Neural cell (in vitro differentiated cells): Measurements from ENCODE around the gene LINGO1. TPM values are rescaled to one million over a fixed set of nuclear protein-coding genes. Genes with fewer than 3 reads are reported as not detected.

Source experiments
- H2AFZ ChIP-seq: fragments of 200-600, 300-800 bp; sonication (generic), shearing (Covaris generic); 2 replicates; pipeline ENCODE4 v1.6.0; 2014; ENCODE audit warnings: low read depth, mild to moderate bottlenecking, antibody characterized with exemption, low read length, moderate library complexity
- H3F3A ChIP-seq: fragments of 200-600 bp; shearing (Covaris generic); 2 replicates; pipeline ENCODE4 v1.6.1; 2016; ENCODE audit warnings: mild to moderate bottlenecking, moderate library complexity, mixed read lengths, antibody characterized with exemption, low read length; ENCODE audit not compliant: insufficient read depth, poor library complexity, severe bottlenecking
- H3K27ac ChIP-seq: fragments of 200-600, 300-800 bp; sonication (generic), shearing (Covaris generic); 2 replicates; pipeline ENCODE4 v1.5.1; 2014; ENCODE audit warnings: mild to moderate bottlenecking, low read length, moderate library complexity
- H3K27me3 ChIP-seq: fragments of 300-800, 200-600 bp; sonication (generic), shearing (Covaris generic); 2 replicates; pipeline ENCODE4 v1.6.0; 2014; ENCODE audit warnings: mild to moderate bottlenecking, low read depth, low read length, moderate library complexity; ENCODE audit not compliant: insufficient read depth
- H3K36me3 ChIP-seq: fragments of 300-800, 200-600 bp; sonication (generic), shearing (Covaris generic); 2 replicates; pipeline ENCODE4 v1.5.1; 2014; ENCODE audit warnings: mild to moderate bottlenecking, antibody characterized with exemption, low read length, moderate library complexity; ENCODE audit not compliant: insufficient read depth
- H3K4me2 ChIP-seq: fragments of 300-800, 200-600 bp; sonication (generic), shearing (Covaris generic); 2 replicates; pipeline ENCODE4 v1.6.0; 2014; ENCODE audit warnings: mild to moderate bottlenecking, low read length
- H3K4me3 ChIP-seq: fragments of 300-800, 200-600 bp; sonication (generic), shearing (Covaris generic); 2 replicates; pipeline ENCODE4 v1.5.1; 2014; ENCODE audit warnings: mild to moderate bottlenecking, low read length, moderate library complexity
- H3K79me2 ChIP-seq: fragments of 200-600 bp; shearing (Covaris generic); replicated peaks from 2 replicates; pipeline ENCODE4 v1.6.0; 2014; ENCODE audit warnings: mild to moderate bottlenecking, low read length, moderate library complexity; ENCODE audit not compliant: insufficient read depth
- H3K9ac ChIP-seq: fragments of 300-800, 200-600 bp; sonication (generic), shearing (Covaris generic); 2 replicates; pipeline ENCODE4 v1.6.1; 2016; ENCODE audit warnings: mild to moderate bottlenecking, low read length, mixed read lengths
- H3K9me2 ChIP-seq: fragments of 200-600 bp; shearing (Covaris generic); 2 replicates; pipeline ENCODE4 v1.6.1; 2016; ENCODE audit warnings: mild to moderate bottlenecking, low read length, mixed read lengths; ENCODE audit not compliant: insufficient read depth
- H3K9me3 ChIP-seq: fragments of 200-600, 300-800 bp; sonication (generic), shearing (Covaris generic); 2 replicates; pipeline ENCODE4 v1.6.1; 2016; ENCODE audit warnings: mild to moderate bottlenecking, mixed run types, low read length, moderate library complexity, mixed read lengths
- H4K20me1 ChIP-seq: fragments of 200-600 bp; shearing (Covaris generic); 2 replicates; pipeline ENCODE4 v1.6.1; 2016; ENCODE audit warnings: mild to moderate bottlenecking, mixed run types; ENCODE audit not compliant: insufficient read depth
- EP300 ChIP-seq: fragments of 450-650 bp; conservative IDR thresholded peaks from 2 replicates; pipeline ENCODE4 v1.6.1; 2014; ENCODE audit warnings: antibody characterized with exemption, mild to moderate bottlenecking, moderate library complexity; ENCODE audit not compliant: poor library complexity, severe bottlenecking
- EZH2 ChIP-seq: fragments of 200-600, 300-800 bp; shearing (Covaris generic), sonication (generic); IDR thresholded peaks from 2 replicates; pipeline ENCODE4 v1.6.1; 2014; ENCODE audit warnings: antibody characterized with exemption, low read length, borderline replicate concordance, mild to moderate bottlenecking; ENCODE audit not compliant: insufficient read depth, poor library complexity, severe bottlenecking
- MXI1 ChIP-seq: fragments of 450-650 bp; conservative IDR thresholded peaks from 2 replicates; pipeline ENCODE4 v1.6.1; 2014; ENCODE audit warnings: antibody characterized with exemption, mild to moderate bottlenecking; ENCODE audit not compliant: poor library complexity, severe bottlenecking
- POLR2AphosphoS5 ChIP-seq: IDR thresholded peaks from 2 replicates; pipeline ENCODE4 v1.6.1; 2012
- RAD21 ChIP-seq: fragments of 450-650 bp; conservative IDR thresholded peaks from 2 replicates; pipeline ENCODE4 v1.6.1; 2014; ENCODE audit warnings: antibody characterized with exemption, mild to moderate bottlenecking, moderate library complexity
- REST ChIP-seq: IDR thresholded peaks from 2 replicates; pipeline ENCODE4 v1.6.1; 2012; ENCODE audit warnings: borderline replicate concordance
- SMC3 ChIP-seq: fragments of 450-650 bp; conservative IDR thresholded peaks from 2 replicates; pipeline ENCODE4 v1.6.1; 2014; ENCODE audit warnings: antibody characterized with exemption, mild to moderate bottlenecking, moderate library complexity; ENCODE audit not compliant: poor library complexity
- TAF1 ChIP-seq: IDR thresholded peaks from 2 replicates; pipeline ENCODE4 v1.6.1; 2012; ENCODE audit warnings: low read depth
- polyA plus RNA-seq: library from polyadenylated mRNA; depleted of rRNA; stranded (reverse); fragments of >200 nt; gene quantifications from 2 replicates; pipeline ENCODE4 v1.2.3, GENCODE V29; 2014
- TF ChIP-seq, protein P1 (sequence below): fragments of 450-650 bp; IDR thresholded peaks from 2 replicates; pipeline ENCODE4 v1.5.1; 2014; ENCODE audit warnings: antibody characterized with exemption, mild to moderate bottlenecking, moderate library complexity; ENCODE audit not compliant: poor library complexity, severe bottlenecking

LINGO1 gene
- polyA plus RNA-seq, 1 donor from 2014 or later: 34.4 TPM

DNA sequence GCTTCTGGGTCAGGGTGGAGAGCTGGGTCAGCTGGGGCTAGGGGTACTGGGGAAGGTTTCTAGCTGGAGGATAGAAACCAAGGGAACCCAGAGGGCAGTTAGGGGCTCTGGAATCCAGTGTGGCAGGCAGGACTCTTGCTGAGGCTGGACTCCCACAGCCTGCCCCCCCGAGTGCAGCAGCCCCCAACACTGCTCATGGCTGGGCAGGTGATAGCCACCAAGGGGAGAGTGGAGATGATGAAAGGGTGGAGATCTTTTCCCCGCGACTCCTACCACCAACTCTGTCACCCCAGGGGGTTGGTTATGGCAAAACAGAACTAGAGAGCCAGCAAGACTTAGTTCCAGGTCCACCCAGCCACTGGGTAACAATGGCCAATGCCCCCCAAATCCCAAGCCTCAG is 16.9 kb upstream of the LINGO1 start:
- TF ChIP-seq POLR2AphosphoS5 (no peak), TAF1 (no peak), RAD21 (no peak), SMC3 (no peak), EP300 (no peak), REST (no peak), MXI1 (no peak)
- TF ChIP-seq, protein P1, sequence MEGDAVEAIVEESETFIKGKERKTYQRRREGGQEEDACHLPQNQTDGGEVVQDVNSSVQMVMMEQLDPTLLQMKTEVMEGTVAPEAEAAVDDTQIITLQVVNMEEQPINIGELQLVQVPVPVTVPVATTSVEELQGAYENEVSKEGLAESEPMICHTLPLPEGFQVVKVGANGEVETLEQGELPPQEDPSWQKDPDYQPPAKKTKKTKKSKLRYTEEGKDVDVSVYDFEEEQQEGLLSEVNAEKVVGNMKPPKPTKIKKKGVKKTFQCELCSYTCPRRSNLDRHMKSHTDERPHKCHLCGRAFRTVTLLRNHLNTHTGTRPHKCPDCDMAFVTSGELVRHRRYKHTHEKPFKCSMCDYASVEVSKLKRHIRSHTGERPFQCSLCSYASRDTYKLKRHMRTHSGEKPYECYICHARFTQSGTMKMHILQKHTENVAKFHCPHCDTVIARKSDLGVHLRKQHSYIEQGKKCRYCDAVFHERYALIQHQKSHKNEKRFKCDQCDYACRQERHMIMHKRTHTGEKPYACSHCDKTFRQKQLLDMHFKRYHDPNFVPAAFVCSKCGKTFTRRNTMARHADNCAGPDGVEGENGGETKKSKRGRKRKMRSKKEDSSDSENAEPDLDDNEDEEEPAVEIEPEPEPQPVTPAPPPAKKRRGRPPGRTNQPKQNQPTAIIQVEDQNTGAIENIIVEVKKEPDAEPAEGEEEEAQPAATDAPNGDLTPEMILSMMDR: no peak
- no peaks in the 10 kb centered on the region for H3K36me3 ChIP-seq
- no peak overlapping the region for H2AFZ ChIP-seq
- no peak overlapping the region for H3K9ac ChIP-seq
- no peak overlapping the region for H3K27ac ChIP-seq
- H3K79me2 ChIP-seq: no peaks in the 10 kb centered on the region
- H4K20me1 ChIP-seq: no peaks in the 10 kb centered on the region
- H3K4me3 ChIP-seq: no peak overlapping the region
- no peaks in the 10 kb centered on the region for H3K9me2 ChIP-seq
- no peaks in the 10 kb centered on the region for H3K9me3 ChIP-seq
- no peaks in the 10 kb centered on the region for H3F3A ChIP-seq
- H3K4me2 ChIP-seq: no peak overlapping the region
- H3K27me3 ChIP-seq: no peaks in the 10 kb centered on the region

GRCh38 chr15:77649017-77649416 is 16.3 kb upstream of the LINGO1 start:
- Histone ChIP-seq H3K9me3 (no peaks in the 10 kb centered on the region), H3K27ac (no peak overlapping the region), H3K9ac (no peak overlapping the region), H3K36me3 (no peaks in the 10 kb centered on the region), H3F3A (no peaks in the 10 kb centered on the region), H3K4me3 (no peak overlapping the region), H3K9me2 (no peaks in the 10 kb centered on the region), H3K4me2 (no peak overlapping the region), H4K20me1 (no peaks in the 10 kb centered on the region), H2AFZ (no peak overlapping the region), H3K27me3 (no peaks in the 10 kb centered on the region), H3K79me2 (no peaks in the 10 kb centered on the region)
- TF ChIP-seq RAD21 (no peak), EP300 (no peak), EZH2 (no peak), SMC3 (no peak), MXI1 (no peak), REST (no peak), POLR2AphosphoS5 (no peak), TAF1 (no peak)
- TF ChIP-seq, protein P1: no peak
